OCI-LY3 (cell line): ENCODE measurements around the gene AUTS2.

Source experiments
- H2AFZ ChIP-seq: fragments of 200-600, 300-600 bp; shearing (Covaris generic); 2 replicates; pipeline ENCODE4 v1.6.0; 2014; ENCODE audit warnings: antibody characterized with exemption, low read depth, low read length
- H3K27ac ChIP-seq: fragments of 200-600, 300-600 bp; sonication (generic); 2 replicates; pipeline ENCODE4 v1.5.1; 2014; ENCODE audit warnings: mild to moderate bottlenecking, low read length, moderate library complexity, mixed read lengths
- H3K27me3 ChIP-seq: fragments of 200-600, 300-600 bp; sonication (generic); 2 replicates; pipeline ENCODE4 v1.6.1; 2014; ENCODE audit warnings: low read depth, low read length, mixed read lengths
- H3K36me3 ChIP-seq: fragments of 200-600, 300-600 bp; sonication (generic); replicated peaks from 2 replicates; pipeline ENCODE3; 2014; ENCODE audit warnings: low read depth, low read length, mixed read lengths
- H3K4me1 ChIP-seq: fragments of 300-600, 200-600 bp; sonication (generic); 2 replicates; pipeline ENCODE4 v1.6.1; 2014; ENCODE audit warnings: low read length, mixed read lengths
- H3K4me2 ChIP-seq: fragments of 200-600, 300-600 bp; sonication (generic); 2 replicates; pipeline ENCODE4 v1.6.1; 2014; ENCODE audit warnings: low read length, mixed read lengths
- H3K4me3 ChIP-seq: fragments of 300-600, 200-600 bp; sonication (generic); 2 replicates; pipeline ENCODE4 v1.5.1; 2014; ENCODE audit warnings: antibody characterized with exemption, mild to moderate bottlenecking, low read length, moderate library complexity
- H3K79me2 ChIP-seq: fragments of 300-600, 200-600 bp; shearing (Covaris generic); 2 replicates; pipeline ENCODE4 v1.6.1; 2014; ENCODE audit warnings: mild to moderate bottlenecking, low read length, mixed read lengths
- H3K9ac ChIP-seq: fragments of 300-600, 200-600 bp; shearing (Covaris generic); 2 replicates; pipeline ENCODE4 v1.6.0; 2014; ENCODE audit warnings: mild to moderate bottlenecking, low read length, moderate library complexity
- H3K9me3 ChIP-seq: fragments of 200-600, 300-600 bp; shearing (Covaris generic); 2 replicates; pipeline ENCODE4 v1.6.1; 2014; ENCODE audit warnings: low read length, mixed read lengths; ENCODE audit not compliant: insufficient read depth
- H4K20me1 ChIP-seq: fragments of 200-600, 300-600 bp; sonication (generic); 2 replicates; pipeline ENCODE4 v1.6.1; 2016; ENCODE audit warnings: low read length, mixed read lengths; ENCODE audit not compliant: insufficient read depth
- CTCF ChIP-seq: fragments of 200-600, 300-600 bp; sonication (generic); IDR thresholded peaks from 2 replicates; pipeline ENCODE4 v1.5.1; 2014; ENCODE audit warnings: antibody characterized with exemption, low read length, low read depth
- EZH2phosphoT487 ChIP-seq: fragments of 200-600 bp; shearing (Covaris generic); IDR thresholded peaks from 2 replicates; pipeline ENCODE4 v1.6.1; 2018; ENCODE audit warnings: antibody characterized with exemption, mixed run types, low read depth

Gene AUTS2

GRCh38 chr7:70736715-70737460, 1138.6 kb downstream of the AUTS2 start:
- Histone ChIP-seq H3K36me3 (no peaks in the 10 kb centered on the region), H3K9me3 (no peaks in the 10 kb centered on the region), H3K27me3 (no peaks in the 10 kb centered on the region), H3K4me1 (no peaks in the 10 kb centered on the region), H3K9ac (no peak overlapping the region), H2AFZ (no peak overlapping the region), H3K4me3 (no peak overlapping the region), H4K20me1 (no peaks in the 10 kb centered on the region), H3K27ac (no peak overlapping the region), H3K79me2 (no peaks in the 10 kb centered on the region), H3K4me2 (no peak overlapping the region)
- TF ChIP-seq EZH2phosphoT487 (no peak), CTCF (no peak)

DNA sequence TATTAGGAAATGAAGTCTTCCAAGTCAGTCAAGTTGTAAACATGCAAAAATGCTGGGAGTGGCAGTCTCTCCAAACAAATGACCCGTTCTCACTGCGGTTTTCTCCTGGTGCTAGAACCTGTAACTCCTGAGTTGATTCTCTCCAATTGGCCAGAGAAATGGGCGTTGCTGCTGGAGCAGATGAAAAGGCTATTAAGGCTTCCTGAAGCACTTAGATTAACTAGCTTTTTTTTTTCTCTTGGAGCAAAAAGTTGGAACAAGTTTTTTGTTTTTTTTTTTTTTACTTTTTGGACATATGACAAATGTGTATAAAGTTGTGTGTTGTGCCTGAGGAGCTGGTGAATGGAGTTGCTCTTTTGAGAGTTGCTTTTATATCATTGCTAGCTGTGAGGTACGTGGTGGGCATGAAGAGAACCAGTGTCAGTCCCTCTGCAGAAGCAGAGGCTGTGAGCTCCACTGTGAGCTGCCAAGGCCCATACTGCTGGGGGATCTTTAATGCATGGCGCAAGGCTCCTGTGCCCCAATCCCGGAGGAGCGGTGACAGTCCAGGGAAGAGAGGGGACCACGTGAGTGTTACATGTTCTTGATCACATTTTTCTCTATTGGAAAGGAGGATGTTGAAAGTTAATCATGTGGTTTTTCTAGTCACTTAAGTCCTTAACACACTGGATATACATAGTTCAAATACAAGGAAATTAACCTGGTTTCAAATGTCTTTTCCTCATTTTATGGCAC, 1140.0 kb downstream of the AUTS2 start:
- no peaks in the 10 kb centered on the region for H3K36me3 ChIP-seq
- H3K9me3 ChIP-seq: no peaks in the 10 kb centered on the region
- H3K9ac ChIP-seq: no peak overlapping the region
- no peaks in the 10 kb centered on the region for H3K4me1 ChIP-seq
- H3K4me3 ChIP-seq: no peak overlapping the region
- no peak overlapping the region for H3K4me2 ChIP-seq
- H3K27me3 ChIP-seq: no peaks in the 10 kb centered on the region
- no peaks in the 10 kb centered on the region for H4K20me1 ChIP-seq
- no peak overlapping the region for H3K27ac ChIP-seq
- H3K79me2 ChIP-seq: no peaks in the 10 kb centered on the region
- no peak for TF ChIP-seq CTCF
- TF ChIP-seq EZH2phosphoT487: no peak
- H2AFZ ChIP-seq: no peak overlapping the region

DNA sequence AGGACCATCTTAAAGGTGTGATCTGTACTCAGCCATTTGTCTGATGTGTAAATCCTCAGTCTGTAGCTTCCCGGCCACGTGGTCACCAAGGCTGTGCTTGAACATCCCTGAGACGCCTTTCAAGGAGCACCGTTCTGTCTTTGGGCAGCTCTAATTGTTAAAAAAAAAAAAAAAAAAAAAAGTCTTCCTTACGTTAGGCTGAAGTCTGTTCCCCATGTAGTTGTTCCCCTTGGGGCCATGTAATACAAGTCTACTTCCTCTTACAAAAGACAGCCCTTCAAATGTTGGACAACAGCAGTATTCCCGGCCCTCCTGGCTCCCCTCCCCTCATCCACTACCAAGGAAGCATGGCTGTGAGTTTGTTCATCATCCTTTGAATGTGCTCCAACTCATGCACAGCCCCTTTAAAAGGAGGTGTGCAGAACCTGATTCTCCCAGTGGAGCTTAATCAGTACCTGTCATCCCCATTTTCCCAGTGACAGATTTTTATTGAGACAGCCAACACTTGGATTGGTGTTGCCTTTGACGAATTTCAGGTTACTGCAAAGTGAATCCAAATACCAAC, 1141.5 kb downstream of the AUTS2 start:
- no peaks in the 10 kb centered on the region for H3K27me3 ChIP-seq
- no peak overlapping the region for H3K9ac ChIP-seq
- no peaks in the 10 kb centered on the region for H3K79me2 ChIP-seq
- no peak for TF ChIP-seq CTCF
- no peak for TF ChIP-seq EZH2phosphoT487
- H3K4me2 ChIP-seq: no peak overlapping the region
- H2AFZ ChIP-seq: no peak overlapping the region
- H4K20me1 ChIP-seq: no peaks in the 10 kb centered on the region
- no peak overlapping the region for H3K27ac ChIP-seq
- H3K4me3 ChIP-seq: no peak overlapping the region
- no peaks in the 10 kb centered on the region for H3K9me3 ChIP-seq
- H3K4me1 ChIP-seq: no peaks in the 10 kb centered on the region
- no peaks in the 10 kb centered on the region for H3K36me3 ChIP-seq

- Histone ChIP-seq H3K27ac (no peak overlapping the region), H3K79me2 (no peaks in the 10 kb centered on the region), H3K9ac (no peak overlapping the region), H2AFZ (no peak overlapping the region), H3K4me2 (no peak overlapping the region), H3K4me1 (no peaks in the 10 kb centered on the region), H3K4me3 (no peak overlapping the region), H3K36me3 (no peaks in the 10 kb centered on the region), H4K20me1 (no peaks in the 10 kb centered on the region), H3K27me3 (no peaks in the 10 kb centered on the region), H3K9me3 (no peaks in the 10 kb centered on the region)
- TF ChIP-seq EZH2phosphoT487: no peak
- TF ChIP-seq CTCF: no peak
These were observed 1143.4 kb downstream of the AUTS2 start for GRCh38 chr7:70741666-70742065.
